SW 1271 (cell line): ENCODE results near the gene BYSL.

Experiments
- DNase-seq, 2 experiments: peaks; one replicate each; lab custom pipeline; 2025; lab: John Stamatoyannopoulos, UW

The BYSL gene

GRCh38 chr6:41976794-41977484 is 55.6 kb downstream of the BYSL start:
- peak in 1 of 2 experiments; percentile 10 for DNase-seq
